ENCODE data around the gene AKAP13.

The AKAP13 gene

DNA sequence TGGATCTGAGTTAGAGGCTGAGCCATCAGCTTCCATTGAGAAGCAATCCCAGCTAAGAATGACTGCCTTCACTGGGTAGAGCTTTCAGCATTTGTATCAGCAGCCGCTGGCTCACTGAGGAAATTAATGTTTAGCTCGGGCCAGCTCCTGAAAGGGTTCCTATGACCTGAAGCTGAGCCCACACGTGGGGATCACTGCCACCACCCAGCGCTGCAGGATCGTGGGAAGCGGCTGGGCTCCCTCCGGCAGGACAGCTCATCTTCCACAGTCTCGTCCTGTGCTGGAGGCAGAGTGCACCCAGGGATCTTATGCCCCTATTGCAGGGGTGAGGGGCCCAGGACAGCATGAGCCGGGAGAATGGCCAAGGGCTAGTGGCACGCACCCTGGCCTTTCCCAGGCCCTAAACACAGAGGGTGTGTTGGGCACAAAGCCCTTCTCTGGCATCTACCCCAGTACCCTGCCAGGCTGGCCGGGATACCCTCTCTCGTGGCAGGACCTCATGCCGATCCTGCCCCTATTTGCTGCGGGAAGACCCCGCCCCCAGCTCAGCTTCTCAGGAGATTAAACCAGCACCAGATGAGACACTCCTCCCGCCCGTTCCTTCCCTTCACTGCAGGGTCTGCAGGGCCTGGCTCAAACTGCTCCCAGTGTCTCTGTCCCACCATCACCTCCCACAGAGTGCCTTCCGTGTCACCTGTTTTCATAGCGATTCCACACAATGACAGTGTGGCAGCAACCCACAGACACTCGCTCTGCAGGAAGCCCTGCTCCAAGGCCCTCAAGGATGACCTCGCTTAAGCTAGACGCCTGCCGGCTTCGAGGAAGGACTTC, 385.8 kb downstream of the AKAP13 start:
- DNase-seq (ENCODE audit: low read depth in 2 of 2): no peak

DNA sequence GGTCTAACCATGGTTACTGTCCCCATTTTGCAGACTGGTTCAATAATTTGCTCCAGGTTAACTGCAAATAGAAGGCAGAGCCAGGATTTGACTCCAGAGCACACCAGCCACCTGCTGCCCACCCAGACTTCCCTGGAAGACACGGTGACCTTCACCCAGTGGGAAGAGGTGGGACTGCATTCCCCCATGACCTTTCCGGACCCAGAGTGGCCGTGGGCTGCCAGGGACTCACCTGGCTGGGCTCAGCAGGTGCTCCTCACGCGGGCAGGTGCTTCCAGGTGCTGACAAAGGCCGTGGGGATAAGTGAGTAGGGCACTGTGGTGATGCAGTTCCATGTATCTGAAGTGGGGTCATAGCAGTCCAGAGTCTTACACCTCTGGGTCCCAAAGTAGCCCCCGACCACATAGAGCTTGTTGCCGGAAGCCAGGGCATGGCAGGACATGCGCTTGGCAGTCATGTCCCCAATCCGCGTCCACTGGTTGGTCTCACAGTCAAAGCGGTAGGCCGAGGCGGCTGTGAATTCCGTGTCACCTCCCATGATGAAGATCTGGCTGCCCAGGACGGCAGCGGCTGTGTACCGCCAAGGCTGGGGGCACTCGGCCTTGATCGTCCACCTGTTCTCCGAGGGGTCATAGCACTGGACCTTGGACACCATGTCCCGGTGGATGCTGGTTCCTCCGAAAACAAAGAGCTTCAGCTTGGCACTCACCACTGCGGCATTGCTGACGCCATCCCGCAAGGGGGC, 387.6 kb downstream of the AKAP13 start:
- DNase-seq (ENCODE audit: low read depth in 2 of 2): no peak

DNA sequence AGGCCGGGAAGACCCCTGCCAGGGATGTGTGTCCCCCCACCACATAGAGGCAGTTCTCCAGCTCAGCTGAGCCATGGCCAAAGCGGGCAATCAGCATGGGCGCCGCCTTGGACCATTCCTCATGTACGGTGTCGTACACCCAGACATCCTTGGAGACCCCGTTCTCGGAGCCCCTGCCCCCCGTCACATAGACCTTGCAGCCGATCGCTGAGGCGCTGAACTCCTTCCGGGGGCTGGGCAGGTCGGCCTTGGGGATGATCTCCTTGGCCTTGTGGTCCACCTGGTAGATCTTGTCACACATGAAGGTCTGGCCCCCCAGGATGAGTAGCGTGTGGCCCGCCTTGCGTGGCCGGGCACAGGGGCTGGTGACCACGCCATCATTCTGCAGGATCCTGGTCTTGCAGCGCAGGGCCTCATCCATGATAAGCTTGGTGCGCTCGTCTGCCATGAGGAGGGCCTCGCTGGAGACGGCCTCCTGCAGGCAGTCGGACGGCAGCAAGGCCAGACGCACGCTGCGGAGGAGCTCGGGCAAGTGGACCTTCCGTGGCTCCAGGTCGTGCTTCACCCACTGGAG, 388.3 kb downstream of the AKAP13 start:
- no peak for DNase-seq (ENCODE audit: low read depth in 2 of 2)

DNA sequence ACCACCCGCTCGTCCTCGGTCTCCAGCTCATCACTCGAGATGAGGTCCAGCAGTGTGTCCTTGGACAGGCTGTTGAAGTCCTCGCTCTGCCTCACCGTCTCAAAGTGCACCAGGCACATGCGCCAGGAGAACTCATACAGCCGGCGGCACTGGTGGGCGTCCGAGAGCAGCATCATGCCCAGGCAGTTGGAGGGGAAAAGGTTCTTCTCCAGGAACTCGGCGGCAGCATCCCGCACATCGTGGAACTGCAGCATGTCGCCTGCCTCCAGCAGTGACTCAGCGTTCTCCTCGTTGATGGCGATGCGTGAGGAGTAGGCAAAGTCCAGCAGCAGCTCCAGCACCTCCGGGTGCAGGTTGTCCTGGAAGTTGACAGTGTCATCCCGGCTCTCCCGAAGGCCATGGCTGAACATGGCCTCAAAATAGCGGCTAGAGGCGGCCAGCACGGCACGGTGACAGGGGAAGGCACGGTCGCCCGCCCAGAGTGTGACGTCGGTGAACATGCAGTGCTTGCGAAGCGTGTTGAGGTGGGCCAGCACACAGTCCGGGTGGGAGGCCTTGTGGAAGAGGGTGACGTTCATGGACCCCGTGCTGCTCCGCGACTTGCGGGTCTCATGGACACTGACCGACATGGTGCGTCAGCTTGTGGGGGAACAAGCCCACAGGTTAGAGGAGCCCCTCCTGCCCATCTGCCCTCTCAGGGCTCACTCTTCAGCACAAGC, 388.9 kb downstream of the AKAP13 start:
- DNase-seq (ENCODE audit: low read depth in 2 of 2): no peak

DNA sequence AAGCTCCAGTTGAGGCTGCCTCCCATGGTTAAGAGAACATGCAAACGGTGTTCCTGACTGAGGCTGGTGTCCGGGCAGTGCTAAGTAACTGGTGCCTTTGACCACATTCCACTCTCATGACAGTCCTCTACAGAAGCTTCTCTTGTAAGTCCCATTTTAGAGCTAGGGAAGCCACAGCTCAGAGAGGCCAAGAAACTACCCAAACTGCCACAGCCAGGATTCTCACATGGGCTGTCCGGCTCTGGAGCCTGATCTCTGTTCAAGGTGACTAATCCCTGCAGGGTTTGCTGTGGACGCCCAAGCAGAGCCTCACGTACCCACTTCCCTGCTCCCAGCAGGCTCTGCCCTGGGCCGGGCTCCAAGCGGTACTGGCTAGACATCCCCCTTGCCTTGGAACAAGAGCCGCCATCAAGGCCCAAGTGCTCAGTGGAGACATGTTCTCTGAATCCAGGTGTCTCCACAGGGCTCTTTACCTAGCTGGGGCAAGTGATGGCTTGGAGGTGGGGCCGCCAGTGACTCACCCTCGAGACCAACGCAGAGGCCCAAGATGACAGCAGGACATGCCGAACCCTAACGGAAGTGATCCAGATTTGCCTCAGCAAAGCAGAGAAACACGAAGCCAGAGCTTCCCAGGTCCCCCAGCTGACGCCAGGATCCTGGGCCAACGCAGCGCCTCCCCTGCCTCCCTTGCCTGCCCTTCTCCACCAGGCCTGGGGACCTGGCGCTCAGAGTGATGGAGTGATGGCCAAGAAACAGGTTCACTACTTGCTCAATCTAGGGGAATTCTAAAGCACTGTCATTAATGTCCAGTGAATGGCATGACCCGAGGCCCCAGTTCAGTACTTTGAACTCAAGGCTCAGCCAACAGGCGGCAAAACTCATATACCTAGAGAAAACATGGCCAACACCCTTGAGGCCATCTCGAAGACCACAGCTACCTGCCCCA, 390.0 kb downstream of the AKAP13 start:
- DNase-seq (ENCODE audit: low read depth in 2 of 2): no peak

DNA sequence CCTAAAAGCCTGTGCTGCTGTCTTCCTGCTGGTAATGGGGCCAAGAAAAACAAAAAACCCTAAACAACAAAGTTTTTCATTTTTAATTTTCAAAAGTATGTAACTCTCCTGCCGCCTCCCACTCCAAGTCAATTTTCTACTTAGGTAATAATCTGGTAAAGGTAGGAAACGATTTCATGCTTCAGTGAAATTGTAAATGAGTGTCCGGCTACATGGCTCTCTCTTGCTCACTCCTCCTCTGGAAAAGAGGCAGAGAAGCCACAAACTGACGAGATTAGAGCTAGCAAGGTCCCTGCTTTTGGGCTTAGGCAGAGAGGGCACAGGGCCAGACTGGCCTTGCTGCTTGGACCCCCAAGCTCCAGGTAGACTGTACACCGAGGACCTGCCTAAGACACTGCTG, 390.9 kb downstream of the AKAP13 start:
- DNase-seq (ENCODE audit: low read depth in 2 of 2): no peak

DNA sequence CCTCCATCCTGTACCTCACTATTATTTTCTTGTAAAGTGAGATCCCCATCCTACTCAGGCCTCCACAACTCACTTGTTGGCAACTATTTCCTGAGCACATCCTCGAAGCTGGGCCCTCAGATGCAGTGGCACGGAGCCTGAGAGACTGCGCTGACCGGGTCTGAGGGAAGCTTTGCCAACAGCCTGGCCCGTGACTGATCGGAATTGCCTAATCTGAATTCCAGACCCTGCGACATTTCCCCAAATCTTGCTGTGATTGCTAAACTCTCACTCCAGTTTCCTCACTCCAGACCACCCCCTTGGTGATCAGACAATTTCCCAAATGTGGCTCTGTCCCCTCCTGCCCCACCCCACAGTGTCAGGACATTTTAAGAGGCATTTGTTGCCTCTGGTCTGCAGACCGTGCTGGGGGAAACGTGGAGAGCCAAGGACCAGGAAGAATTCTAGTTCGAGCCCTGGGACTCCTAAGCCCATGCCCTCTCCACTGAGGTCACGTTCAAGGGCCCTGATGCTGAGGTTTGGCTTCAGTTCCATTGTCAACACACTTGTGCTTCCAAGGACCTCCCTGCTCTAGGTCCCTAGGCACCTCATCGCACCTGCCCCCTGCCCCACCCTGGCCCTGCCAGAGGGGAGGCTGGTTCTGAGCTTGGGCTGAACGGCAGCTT, 391.5 kb downstream of the AKAP13 start:
- DNase-seq (ENCODE audit: low read depth in 2 of 2): no peak

DNA sequence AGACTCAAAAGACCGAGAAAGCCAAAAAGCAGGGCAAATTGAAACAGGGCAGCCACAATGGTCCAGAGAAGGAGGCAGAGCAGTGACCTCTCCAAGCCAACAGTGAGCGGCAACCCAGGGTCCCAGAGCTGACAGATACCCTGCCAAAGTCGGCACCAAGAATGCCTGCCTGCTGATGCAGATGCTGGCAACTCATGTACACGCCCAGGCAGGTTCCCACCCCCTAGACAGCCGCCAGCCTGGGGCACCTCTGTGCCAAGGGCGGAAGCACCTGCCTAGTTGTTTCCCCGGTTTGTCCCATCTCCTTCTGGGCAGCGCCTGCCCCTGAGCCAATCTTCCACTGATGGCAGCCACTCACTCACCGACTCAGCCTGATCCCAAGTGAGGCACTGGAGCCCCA, 392.3 kb downstream of the AKAP13 start:
- no peak for DNase-seq (ENCODE audit: low read depth in 2 of 2)

DNA sequence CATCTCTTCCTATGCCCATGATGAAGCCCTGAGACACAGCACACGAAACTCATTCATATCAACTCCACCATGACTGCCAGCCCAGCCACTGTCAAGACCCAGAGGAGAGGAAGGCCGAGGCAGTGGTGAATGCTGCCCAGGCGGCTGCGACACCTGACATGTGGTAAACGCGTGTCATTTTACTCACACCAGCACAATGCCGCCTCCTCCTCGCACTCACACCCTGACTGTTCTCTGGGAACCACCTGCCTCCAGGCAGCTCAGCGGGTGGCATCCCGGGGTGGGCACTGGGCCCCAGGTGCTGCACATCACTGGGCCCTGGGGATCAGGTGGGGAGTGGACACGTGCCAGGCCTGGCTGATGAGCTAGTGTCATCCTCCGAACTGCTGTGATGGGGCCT, 392.8 kb downstream of the AKAP13 start:
- no peak for DNase-seq (ENCODE audit: low read depth in 2 of 2)

DNA sequence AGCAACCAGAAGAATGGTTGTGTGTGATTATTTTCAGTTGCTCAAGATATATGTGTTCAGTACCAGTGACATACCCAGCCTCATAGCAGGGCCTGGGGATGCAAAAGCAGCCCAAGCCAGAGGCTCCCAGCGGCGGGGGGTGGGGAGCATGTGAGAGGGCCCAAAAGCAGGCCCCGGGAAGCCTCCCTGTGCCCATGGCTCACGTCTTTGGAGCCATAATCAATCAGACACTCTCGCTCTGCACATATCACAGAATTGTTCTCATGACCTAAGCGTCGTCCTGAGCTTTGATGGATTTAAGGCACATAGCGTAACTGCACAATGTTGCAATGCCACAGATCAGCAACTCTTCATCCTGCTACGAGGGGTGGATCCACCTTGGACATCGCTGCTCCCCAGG, 393.6 kb downstream of the AKAP13 start:
- DNase-seq (ENCODE audit: low read depth in 2 of 2): no peak

DNA sequence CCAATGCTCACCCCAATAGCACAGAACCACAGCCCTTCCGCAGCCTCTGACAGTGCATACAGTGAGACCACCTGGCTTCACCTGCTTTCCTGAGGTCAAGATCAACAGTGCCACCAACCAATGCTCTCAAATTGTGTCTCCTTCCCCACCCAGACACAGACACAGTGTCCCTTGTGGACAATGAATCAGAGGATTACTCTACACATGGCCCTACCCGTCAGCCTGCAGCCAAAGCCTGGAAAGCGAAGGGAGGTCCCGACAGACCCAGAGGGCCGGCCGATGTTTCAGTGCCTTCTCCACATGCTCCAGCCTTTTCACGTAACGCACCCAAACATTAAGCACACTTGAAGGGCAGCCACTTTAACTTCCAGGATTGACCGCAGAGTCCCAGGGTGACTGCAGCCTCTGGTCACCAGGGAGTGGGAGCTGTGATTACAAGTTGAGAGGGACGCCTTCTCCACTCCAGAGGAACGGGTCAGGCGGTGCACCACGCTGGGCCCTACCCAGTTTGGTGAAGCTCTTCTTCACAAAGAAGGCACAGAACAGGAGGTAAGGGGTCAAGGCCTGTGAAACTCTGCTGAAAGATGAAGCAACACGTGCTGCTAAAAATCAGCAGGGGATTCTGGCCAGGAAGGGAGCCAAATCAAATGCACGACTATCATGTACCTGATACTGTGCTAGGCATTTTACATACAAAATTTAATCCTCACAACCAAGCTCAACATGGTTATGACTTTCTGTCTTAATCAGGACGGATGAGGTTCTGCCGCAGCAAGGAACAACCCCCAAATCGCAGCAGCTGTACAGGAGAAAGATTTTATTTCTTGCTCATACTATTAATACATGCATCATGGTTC, 397.1 kb downstream of the AKAP13 start:
- no peak for DNase-seq (ENCODE audit: low read depth in 2 of 2)

DNA sequence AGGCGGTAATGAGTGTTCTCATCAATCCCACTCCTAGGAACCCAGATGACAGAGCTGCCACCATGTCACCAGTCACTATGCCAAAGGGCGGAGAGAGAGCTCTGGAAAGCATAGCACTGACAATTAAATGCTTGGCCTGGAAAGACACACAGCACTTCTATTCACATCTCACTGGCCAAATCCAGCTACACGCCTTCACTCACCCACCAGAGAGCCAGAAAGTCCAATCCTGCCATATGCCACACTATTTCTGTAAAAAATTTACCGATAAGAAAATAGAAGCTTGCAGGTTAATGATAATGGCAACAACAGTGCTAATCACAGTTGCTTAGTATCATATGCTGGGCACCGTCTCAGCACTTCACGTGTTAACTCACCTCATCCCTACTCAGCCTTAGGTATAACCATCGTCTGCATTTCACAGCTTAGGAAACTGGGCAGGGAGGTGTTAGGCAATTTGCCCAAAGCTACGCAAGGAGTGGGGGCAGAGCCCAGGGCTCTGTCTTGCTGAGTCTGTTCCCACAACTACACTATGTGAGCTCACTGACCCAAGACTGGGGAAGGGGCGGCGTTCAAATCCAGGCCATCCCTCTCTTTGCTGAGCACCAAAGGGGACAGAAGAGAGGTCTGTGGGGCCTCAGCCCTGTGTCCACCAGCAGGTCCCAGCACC, 397.8 kb downstream of the AKAP13 start:
- DNase-seq (ENCODE audit: low read depth in 2 of 2): no peak

DNA sequence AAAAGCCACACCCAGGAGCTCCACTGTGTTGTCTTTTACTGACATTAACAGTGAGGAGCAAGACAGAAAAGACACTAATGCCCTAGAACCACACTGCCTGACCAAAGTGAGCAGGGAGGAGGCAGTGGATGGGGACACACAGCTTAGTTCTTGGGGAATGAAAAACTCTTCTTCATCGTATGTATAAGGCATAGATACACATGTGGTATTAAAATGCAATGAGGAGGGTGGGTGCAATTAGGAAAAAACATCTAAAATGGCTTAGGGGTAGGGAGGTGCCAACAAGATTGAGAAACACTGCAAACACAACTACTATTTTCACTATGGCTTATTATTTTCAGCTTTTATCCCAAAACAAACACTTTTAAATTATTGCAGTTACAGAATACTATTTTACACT, 398.8 kb downstream of the AKAP13 start:
- DNase-seq (ENCODE audit: low read depth in 2 of 2): no peak

DNA sequence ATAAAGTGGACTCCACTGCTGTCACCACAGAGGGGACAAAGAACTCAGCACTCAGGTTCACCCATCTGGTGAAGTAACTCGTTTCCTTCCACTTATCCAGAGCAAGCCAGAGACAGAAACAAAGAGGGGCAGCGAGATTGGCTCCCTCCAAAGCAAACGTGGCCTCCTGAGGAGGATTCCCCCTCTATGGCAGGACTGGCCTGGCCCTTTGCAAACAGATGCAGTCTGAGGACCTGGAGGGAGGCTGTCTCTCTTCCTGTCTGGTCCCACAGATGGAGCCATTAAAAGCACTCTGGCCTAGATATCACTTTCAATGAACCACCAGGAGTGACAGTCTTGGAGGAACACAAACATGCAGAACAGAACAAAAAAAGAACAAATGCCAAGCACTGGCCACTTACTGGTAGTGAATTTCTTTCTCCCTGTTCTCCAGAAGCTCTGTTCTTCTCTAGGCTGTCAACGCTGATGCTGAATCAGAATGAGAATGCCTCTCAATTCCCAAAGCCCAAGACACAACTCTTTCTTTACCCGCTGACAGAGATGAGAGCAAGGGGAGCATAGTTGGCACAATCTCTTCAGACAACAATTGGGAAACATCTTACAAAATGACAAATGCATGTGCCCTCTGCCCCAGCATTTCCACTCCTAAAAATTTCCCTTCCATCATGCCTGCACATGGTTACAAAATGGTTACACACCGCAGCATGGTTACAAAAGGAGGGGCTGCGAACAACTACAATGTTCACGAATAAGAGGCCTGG, 400.0 kb downstream of the AKAP13 start:
- DNase-seq (ENCODE audit: low read depth in 2 of 2): no peak

DNA sequence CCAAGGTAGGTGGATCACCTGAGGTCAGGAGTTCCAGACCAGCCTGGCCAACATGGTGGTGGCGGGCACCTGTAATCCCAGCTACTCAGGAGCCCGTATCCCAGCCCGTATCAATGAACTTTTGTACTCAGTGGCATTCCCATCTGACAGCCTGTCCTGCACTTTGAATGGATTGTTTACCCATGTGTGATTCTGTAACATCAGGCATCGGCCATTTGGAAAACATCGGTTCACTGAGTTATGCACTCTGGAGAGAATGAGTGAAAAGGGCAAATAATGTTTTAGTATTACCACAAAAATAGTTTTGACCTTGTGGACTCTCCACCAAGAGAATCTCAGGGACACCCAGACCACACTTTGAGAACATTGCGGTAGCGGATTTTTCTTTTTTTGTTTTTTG, 400.7 kb downstream of the AKAP13 start:
- DNase-seq (ENCODE audit: low read depth in 2 of 2): no peak

DNA sequence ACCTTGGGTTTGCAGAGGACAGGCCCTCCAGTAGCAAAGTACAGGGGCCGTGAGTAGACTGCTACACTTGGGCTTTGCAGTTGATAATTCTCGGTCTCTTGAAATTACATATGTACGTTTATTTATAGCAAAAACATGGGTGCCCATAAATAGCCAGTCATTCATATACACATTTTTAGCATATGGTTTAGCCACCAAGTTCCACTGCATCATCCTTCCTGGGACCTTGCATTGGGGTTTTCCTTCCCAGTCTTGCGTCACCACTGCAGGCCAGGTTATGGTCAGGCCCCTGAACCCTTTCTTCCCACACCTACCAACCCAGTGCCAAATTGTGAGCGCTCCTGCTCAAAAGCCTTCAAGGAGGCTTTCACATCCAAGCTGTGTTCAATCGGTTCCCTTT, 401.7 kb downstream of the AKAP13 start:
- no peak for DNase-seq (ENCODE audit: low read depth in 2 of 2)

DNA sequence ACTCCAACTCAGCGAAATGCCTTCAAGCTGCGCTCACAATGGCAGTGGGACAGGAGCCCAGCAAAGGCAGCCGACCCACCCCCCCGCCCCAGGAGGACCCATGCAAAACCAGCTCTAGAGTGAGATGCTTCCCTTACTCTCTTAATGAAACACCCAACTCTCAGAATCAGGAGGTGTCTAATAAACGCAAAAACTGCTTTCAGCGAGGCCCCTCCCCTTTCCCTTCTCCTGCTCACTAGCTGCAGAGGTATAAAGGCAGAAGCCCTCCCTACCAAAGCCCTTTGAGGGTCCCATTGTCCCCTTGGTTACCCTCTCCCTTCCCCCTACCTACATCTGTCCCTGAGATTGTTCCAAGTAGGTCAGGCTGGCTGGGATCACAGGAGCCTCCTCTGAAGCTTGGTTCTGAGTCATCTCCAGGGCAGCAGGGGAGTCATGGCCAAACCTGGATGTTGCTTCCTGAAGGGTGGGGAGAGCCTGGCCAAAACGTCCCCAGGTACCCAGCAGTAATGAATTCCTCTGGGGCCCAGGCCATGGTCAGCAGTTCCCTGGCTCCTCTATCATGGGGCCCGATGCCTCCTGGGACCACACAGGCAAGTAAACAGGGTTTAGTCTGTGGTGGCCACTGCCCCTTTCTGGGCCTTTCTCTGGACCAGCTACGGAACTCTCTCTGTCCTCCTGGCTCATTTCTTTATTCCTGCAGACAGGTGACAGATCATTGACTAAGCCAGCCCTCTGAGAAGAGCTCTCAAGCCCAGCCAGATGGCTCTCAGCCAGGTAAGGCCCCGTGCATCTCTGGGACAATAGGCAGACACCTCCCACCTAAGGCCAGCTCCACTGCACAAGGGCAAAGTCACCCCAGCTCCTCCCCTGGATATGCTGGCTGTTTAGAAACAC, 405.7 kb downstream of the AKAP13 start:
- no peak for DNase-seq (ENCODE audit: low read depth in 2 of 2)

All from stimulated activated CD8-positive, alpha-beta memory T cell treated with anti-CD3 and anti-CD28 coated beads, Interleukin-2, amount 100 ng/mL, for 48 hours (primary cell).